Panc1 (cell line): ENCODE measurements around the gene MAT2A.
A peak's percentile ranks its signal among the peaks of the same experiment; 100 is the strongest.
"Not testable (repeated sequence)": the region's sequence is repeated elsewhere in the genome, so short reads cannot be mapped to it uniquely, and the experiment has no call there.

Experiments
- CTCF ChIP-seq: fragments of 450-650 bp; IDR thresholded peaks from 2 replicates; pipeline ENCODE4 v1.5.1; 2017; ENCODE audit warnings: mild to moderate bottlenecking
- POLR2AphosphoS5 ChIP-seq: IDR thresholded peaks from 2 replicates; pipeline ENCODE4 v1.6.1; 2012; ENCODE audit warnings: mild to moderate bottlenecking, low read depth, low read length, moderate library complexity
- REST ChIP-seq, 2 experiments: IDR thresholded peaks; 2 replicates each; pipeline ENCODE4 v1.6.1; 2011 to 2012; ENCODE audit warnings: low read depth in 2 of 2, control low read depth in 1 of 2, low read length in 1 of 2, mild to moderate bottlenecking in 1 of 2, moderate library complexity in 1 of 2; ENCODE audit not compliant: insufficient read depth in 1 of 2
- SIN3A ChIP-seq: IDR thresholded peaks from 2 replicates; pipeline ENCODE4 v1.6.1; 2012; ENCODE audit warnings: low read depth, mild to moderate bottlenecking, low read length, moderate library complexity, borderline replicate concordance; ENCODE audit not compliant: insufficient read depth
- TCF7L2 ChIP-seq: IDR thresholded peaks from 2 replicates; pipeline ENCODE4 v1.6.1; 2011; ENCODE audit warnings: mild to moderate bottlenecking, low read depth, low read length, inconsistent platforms

GRCh38 chr2:85544915-85545779 is 6.2 kb downstream of the MAT2A start:
- not testable (repeated sequence) for TF ChIP-seq CTCF; POLR2AphosphoS5; REST (IDR thresholded peaks at IDR 0.05; ENCODE audit: insufficient read depth in 1 of 2, low read depth in 2 of 2, low read length in 1 of 2); TCF7L2
- 0 out of 2 replicates have a peak, but pooled peaks have one; percentile 22 for TF ChIP-seq SIN3A
